ENCODE results near the gene TMEM79. TPM values are rescaled to one million over a fixed set of nuclear protein-coding genes. Genes with fewer than 3 reads are reported as not detected.

The TMEM79 gene
- polyA plus RNA-seq, 1 donor (not counting 4 experiments of a cell fraction or from before 2014, with no cell fraction given) = 14.2 TPM

DNA sequence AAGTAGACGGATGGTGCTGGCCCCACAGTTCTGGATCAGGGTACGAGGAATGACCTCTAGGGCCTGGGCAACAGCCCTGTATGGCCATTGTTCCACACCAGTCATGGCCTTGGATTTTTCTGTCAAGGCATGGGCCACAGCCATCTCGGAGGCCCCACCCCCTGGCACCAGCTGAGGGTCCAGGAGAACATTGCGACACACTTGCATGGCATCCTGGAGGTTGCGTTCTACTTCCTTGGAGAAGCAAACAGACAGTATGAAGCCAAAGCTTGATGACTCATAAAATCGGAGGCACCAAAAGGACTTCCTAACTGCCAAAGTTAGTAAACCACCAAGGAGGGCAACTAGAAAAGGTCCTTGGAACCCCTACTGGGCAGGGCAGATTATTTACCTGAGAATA, 26.8 kb downstream of the TMEM79 start:
- DNase-seq (ENCODE audit: low read depth, low spot score) (no peak), FAIRE-seq (no peak)
- no peaks in the 10 kb centered on the region for H3K27me3 ChIP-seq (ENCODE audit: control insufficient read depth, extremely low read depth, insufficient read depth, low read length)
- H3K79me2 ChIP-seq (ENCODE audit: control insufficient read depth, insufficient read depth, low read length) = peaks cover 3% of the 10 kb centered on the region
- dilution Hi-C loops (cut with MboI; ENCODE audit: extremely low pct_ligation_motif_present, low sequenced_read_pairs) = no loop called here
- H3K9me1 ChIP-seq (ENCODE audit: control insufficient read depth, extremely low read depth, insufficient read depth, low read length) = peaks cover 2% of the 10 kb centered on the region
- no peak overlapping the region for H3K4me3 ChIP-seq (ENCODE audit: control insufficient read depth in 2 of 3, extremely low read depth in 1 of 3, insufficient read depth in 2 of 3, low read depth in 1 of 3, low read length in 3 of 3)
- peaks cover 32 to 33% of the 10 kb centered on the region in 2 experiments for H3K36me3 ChIP-seq (ENCODE audit: control insufficient read depth in 2 of 2, extremely low read depth in 1 of 2, insufficient read depth in 2 of 2, low read length in 2 of 2)
- no peak overlapping the region for H3K4me2 ChIP-seq (ENCODE audit: control insufficient read depth, extremely low read depth, insufficient read depth, low read depth, low read length)
- no peak overlapping the region for H2AFZ ChIP-seq (ENCODE audit: control insufficient read depth, low read length)
- H3K9me3 ChIP-seq (ENCODE audit: control insufficient read depth, low read depth, low read length) = no peaks in the 10 kb centered on the region
- H3K4me1 ChIP-seq (ENCODE audit: control insufficient read depth, extremely low read depth, insufficient read depth, low read length) = peaks cover 3% of the 10 kb centered on the region
- no peak overlapping the region for H3K9ac ChIP-seq (ENCODE audit: control insufficient read depth, extremely low read depth, insufficient read depth, low read length)
- TF ChIP-seq EZH2 (IDR thresholded peaks at IDR 0.05; ENCODE audit: low read length) = no peak
- TF ChIP-seq, protein P1, sequence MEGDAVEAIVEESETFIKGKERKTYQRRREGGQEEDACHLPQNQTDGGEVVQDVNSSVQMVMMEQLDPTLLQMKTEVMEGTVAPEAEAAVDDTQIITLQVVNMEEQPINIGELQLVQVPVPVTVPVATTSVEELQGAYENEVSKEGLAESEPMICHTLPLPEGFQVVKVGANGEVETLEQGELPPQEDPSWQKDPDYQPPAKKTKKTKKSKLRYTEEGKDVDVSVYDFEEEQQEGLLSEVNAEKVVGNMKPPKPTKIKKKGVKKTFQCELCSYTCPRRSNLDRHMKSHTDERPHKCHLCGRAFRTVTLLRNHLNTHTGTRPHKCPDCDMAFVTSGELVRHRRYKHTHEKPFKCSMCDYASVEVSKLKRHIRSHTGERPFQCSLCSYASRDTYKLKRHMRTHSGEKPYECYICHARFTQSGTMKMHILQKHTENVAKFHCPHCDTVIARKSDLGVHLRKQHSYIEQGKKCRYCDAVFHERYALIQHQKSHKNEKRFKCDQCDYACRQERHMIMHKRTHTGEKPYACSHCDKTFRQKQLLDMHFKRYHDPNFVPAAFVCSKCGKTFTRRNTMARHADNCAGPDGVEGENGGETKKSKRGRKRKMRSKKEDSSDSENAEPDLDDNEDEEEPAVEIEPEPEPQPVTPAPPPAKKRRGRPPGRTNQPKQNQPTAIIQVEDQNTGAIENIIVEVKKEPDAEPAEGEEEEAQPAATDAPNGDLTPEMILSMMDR (optimal IDR thresholded peaks at IDR 0.05 in 1 of 3, IDR thresholded peaks at IDR 0.05 in 1 of 3, conservative IDR thresholded peaks at IDR 0.05 in 1 of 3; ENCODE audit: extremely low read depth in 1 of 3, insufficient read depth in 2 of 3, low read length in 3 of 3) = no peak
- no peak overlapping the region for H3K27ac ChIP-seq (ENCODE audit: control insufficient read depth, insufficient read depth, low read length)
- no peaks in the 10 kb centered on the region for H4K20me1 ChIP-seq (ENCODE audit: control insufficient read depth, extremely low read depth, insufficient read depth, low read length)

DNA sequence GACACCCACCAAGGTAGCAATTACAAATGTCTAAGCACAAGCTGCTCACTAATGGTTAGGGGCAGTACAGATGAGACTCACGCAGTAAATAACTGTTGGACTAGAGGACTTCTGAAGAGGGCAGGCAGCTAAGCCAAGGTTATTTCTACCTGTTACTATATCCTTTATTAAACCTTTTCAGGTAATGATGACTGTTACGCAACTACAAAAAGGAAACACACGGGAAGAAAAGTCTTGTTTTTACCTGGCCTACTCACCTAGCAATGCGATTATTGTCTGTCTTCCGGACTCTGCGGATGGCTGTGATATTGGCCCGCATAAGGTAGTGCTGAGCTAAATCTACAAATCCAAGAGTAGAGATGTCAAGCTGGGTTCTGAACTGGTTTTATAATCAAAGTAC, 32.8 kb downstream of the TMEM79 start:
- Histone ChIP-seq H3K4me1 (ENCODE audit: control insufficient read depth, extremely low read depth, insufficient read depth, low read length) (no peaks in the 10 kb centered on the region), H3K27ac (ENCODE audit: control insufficient read depth, insufficient read depth, low read length) (no peak overlapping the region), H3K9me3 (ENCODE audit: control insufficient read depth, low read depth, low read length) (no peaks in the 10 kb centered on the region), H3K36me3 (ENCODE audit: control insufficient read depth in 2 of 2, extremely low read depth in 1 of 2, insufficient read depth in 2 of 2, low read length in 2 of 2) (peaks cover 38 to 40% of the 10 kb centered on the region in 2 experiments), H2AFZ (ENCODE audit: control insufficient read depth, low read length) (no peak overlapping the region), H3K9me1 (ENCODE audit: control insufficient read depth, extremely low read depth, insufficient read depth, low read length) (no peaks in the 10 kb centered on the region), H3K4me3 (ENCODE audit: control insufficient read depth in 2 of 3, extremely low read depth in 1 of 3, insufficient read depth in 2 of 3, low read depth in 1 of 3, low read length in 3 of 3) (no peak overlapping the region), H3K79me2 (ENCODE audit: control insufficient read depth, insufficient read depth, low read length) (peaks cover 8% of the 10 kb centered on the region), H4K20me1 (ENCODE audit: control insufficient read depth, extremely low read depth, insufficient read depth, low read length) (peaks cover 3% of the 10 kb centered on the region), H3K4me2 (ENCODE audit: control insufficient read depth, extremely low read depth, insufficient read depth, low read depth, low read length) (no peak overlapping the region), H3K9ac (ENCODE audit: control insufficient read depth, extremely low read depth, insufficient read depth, low read length) (no peak overlapping the region), H3K27me3 (ENCODE audit: control insufficient read depth, extremely low read depth, insufficient read depth, low read length) (no peaks in the 10 kb centered on the region)
- no peak for TF ChIP-seq EZH2 (IDR thresholded peaks at IDR 0.05; ENCODE audit: low read length)
- TF ChIP-seq, protein P1 (optimal IDR thresholded peaks at IDR 0.05 in 1 of 3, IDR thresholded peaks at IDR 0.05 in 1 of 3, conservative IDR thresholded peaks at IDR 0.05 in 1 of 3; ENCODE audit: extremely low read depth in 1 of 3, insufficient read depth in 2 of 3, low read length in 3 of 3) = no peak
- no peak for DNase-seq (ENCODE audit: low read depth, low spot score)
- FAIRE-seq = no peak
- dilution Hi-C loops (cut with MboI; ENCODE audit: extremely low pct_ligation_motif_present, low sequenced_read_pairs) = no loop called here

All from keratinocyte (primary cell).